HG02588 (cell line): ENCODE results near the gene RPL10A.

Experiments
- ATAC-seq: cut with Tn5 transposase; IDR thresholded peaks from one replicate; pipeline ENCODE4 v1.9.1; 2021; ENCODE audit warnings: mild to moderate bottlenecking, moderate library complexity; ENCODE audit not compliant: unreplicated experiment

RPL10A gene

GRCh38 chr6:35490821-35491557, 22.8 kb downstream of the RPL10A start:
- no peak for ATAC-seq

GRCh38 chr6:35491558-35492257, 23.5 kb downstream of the RPL10A start:
- ATAC-seq: no peak

- ATAC-seq: no peak
Observed at GRCh38 chr6:35492258-35492973, 24.2 kb downstream of the RPL10A start.

GRCh38 chr6:35492974-35493284, 24.7 kb downstream of the RPL10A start:
- ATAC-seq: no peak

- no peak for ATAC-seq
Observed at GRCh38 chr6:35493307-35493983, 25.2 kb downstream of the RPL10A start.

- no peak for ATAC-seq
Observed at GRCh38 chr6:35494161-35494563, 26.0 kb downstream of the RPL10A start.

- ATAC-seq: no peak
Observed at GRCh38 chr6:35495258-35496035, 27.2 kb downstream of the RPL10A start.

GRCh38 chr6:35496036-35496840, 28.0 kb downstream of the RPL10A start:
- ATAC-seq: no peak

- peak; percentile 47 for ATAC-seq
Observed at GRCh38 chr6:35496841-35497570, 28.8 kb downstream of the RPL10A start, which contains the start of gene TEAD3. TEAD3 (minus strand) TSS chr6:35497079.

GRCh38 chr6:35497571-35498421, 29.6 kb downstream of the RPL10A start:
- no peak for ATAC-seq

- no peak for ATAC-seq
Observed at GRCh38 chr6:35498422-35499067, 30.3 kb downstream of the RPL10A start.

- no peak for ATAC-seq
Observed at GRCh38 chr6:35499372-35499771, 31.2 kb downstream of the RPL10A start.

GRCh38 chr6:35500782-35501181, 32.6 kb downstream of the RPL10A start:
- no peak for ATAC-seq

- ATAC-seq: no peak
Observed at GRCh38 chr6:35501784-35502183, 33.6 kb downstream of the RPL10A start.

GRCh38 chr6:35503534-35503933, 35.3 kb downstream of the RPL10A start:
- ATAC-seq: no peak

- no peak for ATAC-seq
Observed at GRCh38 chr6:35505999-35506412, 37.8 kb downstream of the RPL10A start.

- ATAC-seq: no peak
Observed at GRCh38 chr6:35506536-35506935, 38.3 kb downstream of the RPL10A start.

GRCh38 chr6:35507221-35507620, 39.0 kb downstream of the RPL10A start:
- no peak for ATAC-seq
